BLaER1 treated with 17β-estradiol and CSF1 and Interleukin-3, amounts not matched to agents 10 nM and 100 nM (cell line): ENCODE data around the gene DDX10.

Source experiments
- H3K27ac ChIP-seq, 11 experiments: shearing (Covaris generic); formaldehyde crosslinking; 2 replicates each; pipeline ENCODE4 v1.8.1; 2022
- H3K27me3 ChIP-seq, 11 experiments: shearing (Covaris generic); formaldehyde crosslinking; 2 replicates each; pipeline ENCODE4 v1.8.1; 2022
- H3K36me3 ChIP-seq, 11 experiments: shearing (Covaris generic); formaldehyde crosslinking; 2 replicates each; pipeline ENCODE4 v1.8.1; 2022
- H3K4me1 ChIP-seq, 10 experiments: shearing (Covaris generic); formaldehyde crosslinking; 2 replicates each; pipeline ENCODE4 v1.8.1; 2022
- H3K4me2 ChIP-seq, 11 experiments: shearing (Covaris generic); formaldehyde crosslinking; 2 replicates each; pipeline ENCODE4 v1.8.1; 2022
- H3K4me3 ChIP-seq, 10 experiments: shearing (Covaris generic); formaldehyde crosslinking; 2 replicates each; pipeline ENCODE4 v1.8.1; 2022
- H3K9ac ChIP-seq, 11 experiments: shearing (Covaris generic); formaldehyde crosslinking; 2 replicates each; pipeline ENCODE4 v1.8.1; 2022
- H3K9me3 ChIP-seq, 11 experiments: shearing (Covaris generic); formaldehyde crosslinking; replicated peaks in 1 of 11; 2 replicates each; pipeline ENCODE4 v1.8.1; 2022
- H4K20me1 ChIP-seq, 11 experiments: shearing (Covaris generic); formaldehyde crosslinking; 2 replicates each; pipeline ENCODE4 v1.8.1; 2022
- Cebpa-rat ChIP-seq, 11 experiments: shearing (Covaris generic); IDR thresholded peaks; 2 replicates each; pipeline ENCODE4 v1.8.1; 2022

DDX10 gene

GRCh38 chr11:108975641-108976071 is 310.8 kb downstream of the DDX10 start:
- Histone ChIP-seq H3K4me3 (no peak overlapping the region), H3K9me3 (0 out of 22 replicates have a peak, but pooled peaks cover 0 to under 1% (median 0%) of the 10 kb centered on the region in 11 experiments), H3K36me3 (no peaks in the 10 kb centered on the region), H3K4me2 (no peak overlapping the region), H3K27me3 (no peaks in the 10 kb centered on the region), H3K27ac (no peak overlapping the region), H4K20me1 (no peaks in the 10 kb centered on the region), H3K4me1 (peaks cover 0 to 7% (median 2%) of the 10 kb centered on the region in 10 experiments; a peak in 5 of 20 replicates), H3K9ac (no peak overlapping the region)
- no peak for TF ChIP-seq Cebpa-rat (IDR thresholded peaks at IDR 0.05)

GRCh38 chr11:108983636-108984420 is 319.0 kb downstream of the DDX10 start:
- peaks cover 0 to 8% (median 0%) of the 10 kb centered on the region in 11 experiments; a peak in 3 of 22 replicates for H3K9me3 ChIP-seq
- TF ChIP-seq Cebpa-rat (IDR thresholded peaks at IDR 0.05) = no peak
- H3K4me2 ChIP-seq = no peak overlapping the region

GRCh38 chr11:108984523-108984922 is 319.7 kb downstream of the DDX10 start:
- no peak for TF ChIP-seq Cebpa-rat (IDR thresholded peaks at IDR 0.05)
- Histone ChIP-seq H3K9me3 (peaks cover 0 to 8% (median 0%) of the 10 kb centered on the region in 11 experiments; a peak in 5 of 22 replicates), H3K4me1 (peaks cover 0 to 30% (median 0%) of the 10 kb centered on the region in 10 experiments; a peak in 7 of 20 replicates), H3K4me2 (no peak overlapping the region), H3K9ac (no peak overlapping the region), H3K36me3 (no peaks in the 10 kb centered on the region), H3K4me3 (no peak overlapping the region), H4K20me1 (no peaks in the 10 kb centered on the region), H3K27me3 (no peaks in the 10 kb centered on the region), H3K27ac (no peak overlapping the region)

More at GRCh38 chr11:108983636-108984420, 319.0 kb downstream of the DDX10 start:
- Histone ChIP-seq H3K27ac (no peak overlapping the region), H3K4me1 (peaks cover 0 to 30% (median 3%) of the 10 kb centered on the region in 10 experiments; a peak in 12 of 20 replicates), H3K27me3 (no peaks in the 10 kb centered on the region), H3K9ac (no peak overlapping the region), H3K36me3 (no peaks in the 10 kb centered on the region), H4K20me1 (no peaks in the 10 kb centered on the region), H3K4me3 (no peak overlapping the region)

GRCh38 chr11:108985236-108985944 is 320.5 kb downstream of the DDX10 start:
- Histone ChIP-seq H3K9ac (no peak overlapping the region), H3K4me3 (no peak overlapping the region)

GRCh38 chr11:108985945-108986279 is 321.0 kb downstream of the DDX10 start:
- Histone ChIP-seq H3K9me3 (peaks cover 0 to 10% (median 0%) of the 10 kb centered on the region in 11 experiments; a peak in 5 of 22 replicates), H3K4me2 (peak overlapping the region in 3 of 11 experiments; percentile 66 to 76 (median 74); a peak in 6 of 22 replicates), H3K4me1 (peaks cover 0 to 30% (median 0%) of the 10 kb centered on the region in 10 experiments; a peak in 7 of 20 replicates), H3K4me3 (no peak overlapping the region), H3K36me3 (no peaks in the 10 kb centered on the region), H4K20me1 (no peaks in the 10 kb centered on the region), H3K27me3 (no peaks in the 10 kb centered on the region), H3K9ac (no peak overlapping the region; a peak in 1 of 22 replicates), H3K27ac (peak overlapping the region in 1 of 11 experiments; percentile 28; a peak in 2 of 22 replicates)
- TF ChIP-seq Cebpa-rat (IDR thresholded peaks at IDR 0.05) = no peak

More at GRCh38 chr11:108985236-108985944, 320.5 kb downstream of the DDX10 start:
- H3K4me1 ChIP-seq = peaks cover 0 to 30% (median 0%) of the 10 kb centered on the region in 10 experiments; a peak in 7 of 20 replicates
- no peak for TF ChIP-seq Cebpa-rat (IDR thresholded peaks at IDR 0.05)
- no peaks in the 10 kb centered on the region for H4K20me1 ChIP-seq
- H3K27me3 ChIP-seq = no peaks in the 10 kb centered on the region
- peaks cover 0 to 10% (median 0%) of the 10 kb centered on the region in 11 experiments; a peak in 5 of 22 replicates for H3K9me3 ChIP-seq
- H3K27ac ChIP-seq = peak overlapping the region in 1 of 11 experiments; percentile 28; a peak in 1 of 22 replicates
- peak overlapping the region in 3 of 11 experiments; percentile 66 to 76 (median 74); a peak in 6 of 22 replicates for H3K4me2 ChIP-seq
- H3K36me3 ChIP-seq = no peaks in the 10 kb centered on the region
